Keratinocyte (primary cell): ENCODE measurements around the gene TOMM20L. TPM values are rescaled to one million over a fixed set of nuclear protein-coding genes. Genes with fewer than 3 reads are reported as not detected.

ENCODE experiments used
- DNase-seq: peaks from one replicate; pipeline ENCODE4 v3.0.0-alpha.2; 2011; ENCODE audit warnings: low read depth, missing footprints, low spot score
- FAIRE-seq: peaks from 2 replicates; lab custom pipeline; 2011; peaks lifted over from hg19 to GRCh38; lab: Jason Lieb, UNC
- H2AFZ ChIP-seq: 2 replicates; pipeline ENCODE4 v1.6.0; 2012; ENCODE audit warnings: low read length, control low read depth, inconsistent platforms; ENCODE audit not compliant: control insufficient read depth
- H3K27ac ChIP-seq: 2 replicates; pipeline ENCODE4 v1.5.1; 2011; ENCODE audit warnings: low read length; ENCODE audit not compliant: control insufficient read depth, insufficient read depth
- H3K27me3 ChIP-seq: 3 replicates; pipeline ENCODE4 v1.6.0; 2011; ENCODE audit warnings: low read length; ENCODE audit not compliant: control insufficient read depth, insufficient read depth; ENCODE audit errors: extremely low read depth
- H3K36me3 ChIP-seq, 2 experiments: 2 replicates in 1 of 2; 3 replicates in 1 of 2; pipeline ENCODE4 v1.5.1; 2011; ENCODE audit warnings: low read length in 2 of 2, mild to moderate bottlenecking in 1 of 2; ENCODE audit not compliant: control insufficient read depth in 2 of 2, insufficient read depth in 2 of 2; ENCODE audit errors: extremely low read depth in 1 of 2
- H3K4me1 ChIP-seq: 3 replicates; pipeline ENCODE4 v1.5.1; 2011; ENCODE audit warnings: low read length; ENCODE audit not compliant: control insufficient read depth, insufficient read depth; ENCODE audit errors: extremely low read depth
- H3K4me2 ChIP-seq: 3 replicates; pipeline ENCODE4 v1.6.0; 2011; ENCODE audit warnings: low read depth, low read length; ENCODE audit not compliant: control insufficient read depth, insufficient read depth; ENCODE audit errors: extremely low read depth
- H3K4me3 ChIP-seq, 3 experiments: fragments of 200-600 bp in 1 of 3; sonication (generic) in 1 of 3; 2 replicates in 2 of 3; 3 replicates in 1 of 3; pipeline ENCODE4 v1.5.1; 2011 to 2016; ENCODE audit warnings: low read length in 3 of 3, mild to moderate bottlenecking in 3 of 3, control low read depth in 2 of 3, inconsistent platforms in 1 of 3, low read depth in 1 of 3, mixed read lengths in 1 of 3, mixed run types in 1 of 3, moderate library complexity in 1 of 3; ENCODE audit not compliant: control insufficient read depth in 2 of 3, insufficient read depth in 2 of 3; ENCODE audit errors: extremely low read depth in 1 of 3
- H3K79me2 ChIP-seq: 2 replicates; pipeline ENCODE4 v1.6.0; 2012; ENCODE audit warnings: low read length; ENCODE audit not compliant: control insufficient read depth, insufficient read depth
- H3K9ac ChIP-seq: 3 replicates; pipeline ENCODE4 v1.6.0; 2011; ENCODE audit warnings: low read length; ENCODE audit not compliant: control insufficient read depth, insufficient read depth; ENCODE audit errors: extremely low read depth
- H3K9me1 ChIP-seq: 3 replicates; pipeline ENCODE4 v1.6.0; 2011; ENCODE audit warnings: low read length; ENCODE audit not compliant: control insufficient read depth, insufficient read depth; ENCODE audit errors: extremely low read depth
- H3K9me3 ChIP-seq: 2 replicates; pipeline ENCODE4 v1.5.1; 2012; ENCODE audit warnings: low read depth, low read length; ENCODE audit not compliant: control insufficient read depth
- H4K20me1 ChIP-seq: 3 replicates; pipeline ENCODE4 v1.6.0; 2011; ENCODE audit warnings: low read length; ENCODE audit not compliant: control insufficient read depth, insufficient read depth; ENCODE audit errors: extremely low read depth
- CTCF ChIP-seq, 3 experiments: IDR thresholded peaks in 1 of 3; conservative IDR thresholded peaks in 1 of 3; optimal IDR thresholded peaks in 1 of 3; 2 replicates in 2 of 3; 3 replicates in 1 of 3; pipeline versions ENCODE3 to v1.5.1; 2011; ENCODE audit warnings: low read length in 3 of 3, mild to moderate bottlenecking in 3 of 3, moderate library complexity in 2 of 3, control low read depth in 1 of 3, inconsistent platforms in 1 of 3; ENCODE audit not compliant: insufficient read depth in 2 of 3; ENCODE audit errors: extremely low read depth in 1 of 3
- EZH2 ChIP-seq: IDR thresholded peaks from one replicate; pipeline ENCODE4 v1.6.1; 2012; ENCODE audit warnings: inconsistent platforms, mild to moderate bottlenecking, low read length, moderate library complexity
- dilution Hi-C: fragments of 300-500 bp; cut with MboI; formaldehyde crosslinking; loops from one replicate; pipeline ENCODE4 v1.7.0; 2020; ENCODE audit warnings: low sequenced_read_pairs; ENCODE audit not compliant: extremely low pct_ligation_motif_present
- polyA plus RNA-seq, 5 experiments: library from polyadenylated mRNA; depleted of rRNA in 3 of 5; stranded (reverse) in 3 of 5; stranded (forward) in 1 of 5; unstranded in 1 of 5; fragments of >200 nt; gene quantifications; 1 replicate in 1 of 5; 2 replicates in 3 of 5; 3 replicates in 1 of 5; pipeline versions ENCODE4 v1.2.1 to v1.2.3, GENCODE V29; 2011 to 2012; ENCODE audit warnings: missing spikeins in 2 of 5, low read depth in 1 of 5, low replicate concordance in 1 of 5

TOMM20L gene
- polyA plus RNA-seq, 1 donor (not counting 4 experiments of a cell fraction or from before 2014, with no cell fraction given), result not detected

GRCh38 chr14:58362798-58363412 is 32.8 kb upstream of the TOMM20L start:
- no peak overlapping the region for H3K4me2 ChIP-seq
- H4K20me1 ChIP-seq, result no peaks in the 10 kb centered on the region
- H3K9ac ChIP-seq, result no peak overlapping the region
- DNase-seq (peak; percentile 2), FAIRE-seq (peak; percentile 82)
- H3K27me3 ChIP-seq, result no peaks in the 10 kb centered on the region
- H3K9me3 ChIP-seq, result no peaks in the 10 kb centered on the region
- H3K79me2 ChIP-seq, result no peaks in the 10 kb centered on the region
- no peaks in the 10 kb centered on the region for H3K4me1 ChIP-seq
- H3K27ac ChIP-seq, result no peak overlapping the region
- peak in 1 of 3 experiments; percentile 34 for TF ChIP-seq CTCF (optimal IDR thresholded peaks at IDR 0.05 in 1 of 3, IDR thresholded peaks at IDR 0.05 in 1 of 3, conservative IDR thresholded peaks at IDR 0.05 in 1 of 3; ENCODE audit: extremely low read depth in 1 of 3, insufficient read depth in 2 of 3, low read length in 3 of 3)
- no peak for TF ChIP-seq EZH2
- H3K4me3 ChIP-seq, result no peak overlapping the region
- H3K9me1 ChIP-seq, result no peaks in the 10 kb centered on the region
- dilution Hi-C loops, result no loop called here
- peaks cover 13% of the 10 kb centered on the region in 2 experiments for H3K36me3 ChIP-seq
- H2AFZ ChIP-seq, result no peak overlapping the region

GRCh38 chr14:58364316-58364715 is 31.4 kb upstream of the TOMM20L start:
- no peak for FAIRE-seq
- dilution Hi-C loops, result no loop called here
- DNase-seq, result no peak

GRCh38 chr14:58367296-58367695 is 28.4 kb upstream of the TOMM20L start:
- Histone ChIP-seq H3K9ac (no peak overlapping the region), H3K79me2 (no peaks in the 10 kb centered on the region), H3K36me3 (peaks cover 8 to 13% of the 10 kb centered on the region in 2 experiments), H3K4me3 (no peak overlapping the region), H4K20me1 (no peaks in the 10 kb centered on the region), H3K4me1 (no peaks in the 10 kb centered on the region), H3K27ac (no peak overlapping the region), H3K27me3 (no peaks in the 10 kb centered on the region), H3K9me3 (no peaks in the 10 kb centered on the region), H3K9me1 (no peaks in the 10 kb centered on the region), H2AFZ (no peak overlapping the region), H3K4me2 (no peak overlapping the region)
- dilution Hi-C loops, result no loop called here
- FAIRE-seq (no peak), DNase-seq (no peak)
- TF ChIP-seq EZH2 (no peak), CTCF (optimal IDR thresholded peaks at IDR 0.05 in 1 of 3, IDR thresholded peaks at IDR 0.05 in 1 of 3, conservative IDR thresholded peaks at IDR 0.05 in 1 of 3; ENCODE audit: extremely low read depth in 1 of 3, insufficient read depth in 2 of 3, low read length in 3 of 3) (no peak)

More at GRCh38 chr14:58364316-58364715, 31.4 kb upstream of the TOMM20L start:
- Histone ChIP-seq H3K27ac (no peak overlapping the region), H3K79me2 (no peaks in the 10 kb centered on the region), H3K4me2 (no peak overlapping the region), H3K4me1 (no peaks in the 10 kb centered on the region), H3K4me3 (no peak overlapping the region), H3K27me3 (no peaks in the 10 kb centered on the region), H3K36me3 (peaks cover 13% of the 10 kb centered on the region in 2 experiments), H3K9me3 (no peaks in the 10 kb centered on the region), H4K20me1 (no peaks in the 10 kb centered on the region), H2AFZ (no peak overlapping the region), H3K9me1 (no peaks in the 10 kb centered on the region), H3K9ac (no peak overlapping the region)
- no peak for TF ChIP-seq EZH2
